ENCODE measurements around the gene MAGI1.
"Not testable (repeated sequence)": the region's sequence is repeated elsewhere in the genome, so short reads cannot be mapped to it uniquely, and the experiment has no call there.

Gene MAGI1

GRCh38 chr3:66038726-66039589, at the start of gene MAGI1:
Gene MAGI1, minus strand, starts transcription at chr3:66038918. Its CDS starts 610 bp downstream, at chr3:66038308.
- DNase-seq (ENCODE audit: low spot score) = peak; percentile 93

- no peak for DNase-seq (ENCODE audit: low spot score)
Observed at GRCh38 chr3:66083784-66084213, 45.1 kb upstream of the MAGI1 start.

GRCh38 chr3:66083096-66083678, 44.5 kb upstream of the MAGI1 start:
- no peak for DNase-seq (ENCODE audit: low spot score)

GRCh38 chr3:66082679-66083078, 44.0 kb upstream of the MAGI1 start:
- DNase-seq (ENCODE audit: low spot score) = no peak

- DNase-seq (ENCODE audit: low spot score) = no peak
Observed at GRCh38 chr3:66080167-66080566, 41.4 kb upstream of the MAGI1 start.

GRCh38 chr3:66077973-66078372, 39.3 kb upstream of the MAGI1 start:
- no peak for DNase-seq (ENCODE audit: low spot score)

GRCh38 chr3:66076861-66077470, 38.2 kb upstream of the MAGI1 start:
- DNase-seq (ENCODE audit: low spot score) = no peak

- DNase-seq (ENCODE audit: low spot score) = peak; percentile 45
Observed at GRCh38 chr3:66075281-66075680, 36.6 kb upstream of the MAGI1 start.

- DNase-seq (ENCODE audit: low spot score) = no peak
Observed at GRCh38 chr3:66073464-66074141, 34.9 kb upstream of the MAGI1 start.

GRCh38 chr3:66068255-66068654, 29.5 kb upstream of the MAGI1 start:
- no peak for DNase-seq (ENCODE audit: low spot score)

GRCh38 chr3:66066963-66067617, 28.4 kb upstream of the MAGI1 start:
- no peak for DNase-seq (ENCODE audit: low spot score)

GRCh38 chr3:66055289-66055688, 16.6 kb upstream of the MAGI1 start:
- no peak for DNase-seq (ENCODE audit: low spot score)

- no peak for DNase-seq (ENCODE audit: low spot score)
Observed at GRCh38 chr3:66053550-66054094, 14.9 kb upstream of the MAGI1 start.

GRCh38 chr3:66052721-66053549, 14.2 kb upstream of the MAGI1 start:
- no peak for DNase-seq (ENCODE audit: low spot score)

- no peak for DNase-seq (ENCODE audit: low spot score)
Observed at GRCh38 chr3:66050821-66051220, 12.1 kb upstream of the MAGI1 start.

GRCh38 chr3:66048051-66048395, 9.3 kb upstream of the MAGI1 start:
- DNase-seq (ENCODE audit: low spot score) = no peak

GRCh38 chr3:66047311-66048050, 8.8 kb upstream of the MAGI1 start:
- peak; percentile 72 for DNase-seq (ENCODE audit: low spot score)

GRCh38 chr3:66046321-66046720, 7.6 kb upstream of the MAGI1 start:
- not testable (repeated sequence) for DNase-seq (ENCODE audit: low spot score)

- no peak for DNase-seq (ENCODE audit: low spot score)
Observed at GRCh38 chr3:66041828-66042227, 3.1 kb upstream of the MAGI1 start.

GRCh38 chr3:66041116-66041515, 2.4 kb upstream of the MAGI1 start:
- peak; percentile 53 for DNase-seq (ENCODE audit: low spot score)

Measured in hepatic stellate cell (primary cell).